Measurements from ENCODE around the gene LMNTD2.
A peak's percentile ranks its signal among the peaks of the same experiment; 100 is the strongest.

LMNTD2 gene

GRCh38 chr11:584287-584686 is 23.7 kb upstream of the LMNTD2 start:
- no peaks in the 10 kb centered on the region for H3K4me1 ChIP-seq (ENCODE audit: control insufficient read depth, insufficient read depth, low read length)
- H3K9me3 ChIP-seq (ENCODE audit: control insufficient read depth, insufficient read depth, low read length): no peaks in the 10 kb centered on the region
- H3K4me3 ChIP-seq (ENCODE audit: low read depth, low read length): no peak overlapping the region
- no peak overlapping the region for H3K9ac ChIP-seq (ENCODE audit: low read depth, low read length)
- peaks cover 37% of the 10 kb centered on the region for H3K36me3 ChIP-seq (ENCODE audit: control insufficient read depth, insufficient read depth, low read length)
- no peaks in the 10 kb centered on the region for H3K27me3 ChIP-seq (ENCODE audit: control insufficient read depth, insufficient read depth, low read length)

GRCh38 chr11:581752-582151 is 21.2 kb upstream of the LMNTD2 start:
- H3K4me1 ChIP-seq (ENCODE audit: control insufficient read depth, insufficient read depth, low read length): peaks cover 3% of the 10 kb centered on the region
- peaks cover 25% of the 10 kb centered on the region for H3K36me3 ChIP-seq (ENCODE audit: control insufficient read depth, insufficient read depth, low read length)
- H3K9me3 ChIP-seq (ENCODE audit: control insufficient read depth, insufficient read depth, low read length): no peaks in the 10 kb centered on the region
- H3K4me3 ChIP-seq (ENCODE audit: low read depth, low read length): no peak overlapping the region
- no peak overlapping the region for H3K9ac ChIP-seq (ENCODE audit: low read depth, low read length)
- no peaks in the 10 kb centered on the region for H3K27me3 ChIP-seq (ENCODE audit: control insufficient read depth, insufficient read depth, low read length)

GRCh38 chr11:581342-581741 is 20.8 kb upstream of the LMNTD2 start:
- H3K4me3 ChIP-seq (ENCODE audit: low read depth, low read length): no peak overlapping the region
- peaks cover 3% of the 10 kb centered on the region for H3K4me1 ChIP-seq (ENCODE audit: control insufficient read depth, insufficient read depth, low read length)
- H3K27me3 ChIP-seq (ENCODE audit: control insufficient read depth, insufficient read depth, low read length): no peaks in the 10 kb centered on the region
- H3K9ac ChIP-seq (ENCODE audit: low read depth, low read length): no peak overlapping the region
- peaks cover 21% of the 10 kb centered on the region for H3K36me3 ChIP-seq (ENCODE audit: control insufficient read depth, insufficient read depth, low read length)
- H3K9me3 ChIP-seq (ENCODE audit: control insufficient read depth, insufficient read depth, low read length): no peaks in the 10 kb centered on the region

GRCh38 chr11:579830-580601 is 19.5 kb upstream of the LMNTD2 start:
- H3K36me3 ChIP-seq (ENCODE audit: control insufficient read depth, insufficient read depth, low read length): peaks cover 20% of the 10 kb centered on the region
- peaks cover 2% of the 10 kb centered on the region for H3K27me3 ChIP-seq (ENCODE audit: control insufficient read depth, insufficient read depth, low read length)
- H3K9ac ChIP-seq (ENCODE audit: low read depth, low read length): peak overlapping the region; percentile 16

GRCh38 chr11:578276-579035 is 17.9 kb upstream of the LMNTD2 start:
- H3K9ac ChIP-seq (ENCODE audit: low read depth, low read length): no peak overlapping the region
- peaks cover 5% of the 10 kb centered on the region for H3K27me3 ChIP-seq (ENCODE audit: control insufficient read depth, insufficient read depth, low read length)
- H3K4me3 ChIP-seq (ENCODE audit: low read depth, low read length): no peak overlapping the region
- H3K4me1 ChIP-seq (ENCODE audit: control insufficient read depth, insufficient read depth, low read length): peaks cover 5% of the 10 kb centered on the region
- H3K36me3 ChIP-seq (ENCODE audit: control insufficient read depth, insufficient read depth, low read length): peaks cover 12% of the 10 kb centered on the region
- H3K9me3 ChIP-seq (ENCODE audit: control insufficient read depth, insufficient read depth, low read length): no peaks in the 10 kb centered on the region

More at GRCh38 chr11:579830-580601, 19.5 kb upstream of the LMNTD2 start:
- Histone ChIP-seq H3K4me1 (ENCODE audit: control insufficient read depth, insufficient read depth, low read length) (peaks cover 3% of the 10 kb centered on the region), H3K9me3 (ENCODE audit: control insufficient read depth, insufficient read depth, low read length) (no peaks in the 10 kb centered on the region), H3K4me3 (ENCODE audit: low read depth, low read length) (no peak overlapping the region)

GRCh38 chr11:577611-577894 is 17.0 kb upstream of the LMNTD2 start:
- peak overlapping the region; percentile 80 for H3K4me3 ChIP-seq (ENCODE audit: low read depth, low read length)
- peaks cover 5% of the 10 kb centered on the region for H3K4me1 ChIP-seq (ENCODE audit: control insufficient read depth, insufficient read depth, low read length)
- H3K27me3 ChIP-seq (ENCODE audit: control insufficient read depth, insufficient read depth, low read length): peaks cover 5% of the 10 kb centered on the region
- H3K9me3 ChIP-seq (ENCODE audit: control insufficient read depth, insufficient read depth, low read length): no peaks in the 10 kb centered on the region
- H3K36me3 ChIP-seq (ENCODE audit: control insufficient read depth, insufficient read depth, low read length): peaks cover 10% of the 10 kb centered on the region
- H3K9ac ChIP-seq (ENCODE audit: low read depth, low read length): no peak overlapping the region

- no peaks in the 10 kb centered on the region for H3K9me3 ChIP-seq (ENCODE audit: control insufficient read depth, insufficient read depth, low read length)
- H3K36me3 ChIP-seq (ENCODE audit: control insufficient read depth, insufficient read depth, low read length): peaks cover 9% of the 10 kb centered on the region
- peaks cover 5% of the 10 kb centered on the region for H3K27me3 ChIP-seq (ENCODE audit: control insufficient read depth, insufficient read depth, low read length)
- peak overlapping the region; percentile 63 for H3K9ac ChIP-seq (ENCODE audit: low read depth, low read length)
- peaks cover 5% of the 10 kb centered on the region for H3K4me1 ChIP-seq (ENCODE audit: control insufficient read depth, insufficient read depth, low read length)
- H3K4me3 ChIP-seq (ENCODE audit: low read depth, low read length): peak overlapping the region; percentile 80
These were observed 16.5 kb upstream of the LMNTD2 start for GRCh38 chr11:576811-577610.

GRCh38 chr11:575996-576768 is 15.6 kb upstream of the LMNTD2 start, which contains the start of gene PHRF1:
Gene PHRF1, plus strand, starts transcription at chr11:576470. Its CDS starts 5,043 bp downstream, at chr11:581513.
- peak within 1 kb of the TSS; percentile 81 for H3K4me3 ChIP-seq (ENCODE audit: low read depth, low read length)
- H3K27me3 ChIP-seq (ENCODE audit: control insufficient read depth, insufficient read depth, low read length): peaks cover 5% of the 10 kb centered on the region
- H3K9me3 ChIP-seq (ENCODE audit: control insufficient read depth, insufficient read depth, low read length): no peaks in the 10 kb centered on the region
- peak within 1 kb of the TSS; percentile 96 for H3K9ac ChIP-seq (ENCODE audit: low read depth, low read length)
- peaks cover 9% of the 10 kb centered on the region for H3K4me1 ChIP-seq (ENCODE audit: control insufficient read depth, insufficient read depth, low read length)
- peaks cover 2% of the 10 kb centered on the region for H3K36me3 ChIP-seq (ENCODE audit: control insufficient read depth, insufficient read depth, low read length)

GRCh38 chr11:575313-575995 is 14.9 kb upstream of the LMNTD2 start:
- Histone ChIP-seq H3K4me3 (ENCODE audit: low read depth, low read length) (peak overlapping the region; percentile 78), H3K9me3 (ENCODE audit: control insufficient read depth, insufficient read depth, low read length) (no peaks in the 10 kb centered on the region), H3K4me1 (ENCODE audit: control insufficient read depth, insufficient read depth, low read length) (peaks cover 11% of the 10 kb centered on the region), H3K36me3 (ENCODE audit: control insufficient read depth, insufficient read depth, low read length) (no peaks in the 10 kb centered on the region), H3K9ac (ENCODE audit: low read depth, low read length) (no peak overlapping the region), H3K27me3 (ENCODE audit: control insufficient read depth, insufficient read depth, low read length) (peaks cover 5% of the 10 kb centered on the region)

- Histone ChIP-seq H3K9ac (ENCODE audit: low read depth, low read length) (no peak overlapping the region), H3K36me3 (ENCODE audit: control insufficient read depth, insufficient read depth, low read length) (no peaks in the 10 kb centered on the region), H3K27me3 (ENCODE audit: control insufficient read depth, insufficient read depth, low read length) (peaks cover 7% of the 10 kb centered on the region), H3K4me1 (ENCODE audit: control insufficient read depth, insufficient read depth, low read length) (peaks cover 11% of the 10 kb centered on the region), H3K4me3 (ENCODE audit: low read depth, low read length) (peak overlapping the region; percentile 78), H3K9me3 (ENCODE audit: control insufficient read depth, insufficient read depth, low read length) (no peaks in the 10 kb centered on the region)
These were observed 14.2 kb upstream of the LMNTD2 start for GRCh38 chr11:574632-575312.
